OCI-LY7 (cell line): ENCODE measurements around the gene MARVELD2.

Source experiments
- EZH2phosphoT487 ChIP-seq: fragments of 200-600 bp; sonication (generic); IDR thresholded peaks from 2 replicates; pipeline ENCODE4 v1.6.1; 2018; ENCODE audit warnings: low read depth, borderline replicate concordance, mild to moderate bottlenecking, mixed run types, antibody characterized with exemption, low read length, moderate library complexity, mixed read lengths
- TF ChIP-seq, protein P1 (sequence below): fragments of 200-600 bp; sonication (generic); conservative IDR thresholded peaks from 2 replicates; pipeline ENCODE4 v1.5.1; 2014; ENCODE audit warnings: mild to moderate bottlenecking, antibody characterized with exemption, low read length, moderate library complexity, mixed read lengths

DNA sequence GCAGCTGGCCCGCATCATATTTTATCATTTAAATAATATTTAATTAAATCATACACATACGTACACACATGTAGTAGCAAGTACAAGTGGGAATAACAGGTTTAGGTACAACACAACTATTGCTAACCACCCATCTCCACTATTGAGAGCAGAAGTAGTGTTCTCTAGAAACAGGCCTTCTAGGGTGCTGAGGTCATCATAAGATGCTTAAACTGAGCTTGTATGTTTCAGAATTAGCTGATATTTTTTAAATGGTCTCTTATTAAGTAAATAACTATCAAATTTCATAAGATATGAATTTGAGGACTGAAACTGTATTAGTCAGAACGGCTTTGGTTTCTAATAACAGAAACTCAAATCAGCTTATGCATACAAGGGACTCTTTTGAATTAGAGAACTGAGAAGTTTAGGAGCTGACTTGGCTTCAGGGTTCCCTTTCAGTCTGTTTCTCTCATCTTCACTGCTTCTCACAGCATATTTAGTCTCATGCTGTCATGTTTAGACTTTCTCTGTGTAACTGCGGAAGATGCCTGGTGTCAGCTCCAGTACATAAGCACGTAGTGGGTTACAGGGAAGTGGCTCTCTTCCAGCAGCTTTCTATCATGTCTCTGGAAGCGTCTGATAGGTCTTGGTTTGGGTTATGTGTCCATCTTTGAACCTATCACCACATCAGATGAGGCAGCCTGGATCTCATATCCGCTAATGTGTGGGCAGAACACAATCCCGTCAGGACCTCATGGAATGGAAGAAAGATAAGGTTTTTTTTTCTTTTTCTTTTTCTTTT lies 52.7 kb downstream of the MARVELD2 start:
- TF ChIP-seq, protein P1, sequence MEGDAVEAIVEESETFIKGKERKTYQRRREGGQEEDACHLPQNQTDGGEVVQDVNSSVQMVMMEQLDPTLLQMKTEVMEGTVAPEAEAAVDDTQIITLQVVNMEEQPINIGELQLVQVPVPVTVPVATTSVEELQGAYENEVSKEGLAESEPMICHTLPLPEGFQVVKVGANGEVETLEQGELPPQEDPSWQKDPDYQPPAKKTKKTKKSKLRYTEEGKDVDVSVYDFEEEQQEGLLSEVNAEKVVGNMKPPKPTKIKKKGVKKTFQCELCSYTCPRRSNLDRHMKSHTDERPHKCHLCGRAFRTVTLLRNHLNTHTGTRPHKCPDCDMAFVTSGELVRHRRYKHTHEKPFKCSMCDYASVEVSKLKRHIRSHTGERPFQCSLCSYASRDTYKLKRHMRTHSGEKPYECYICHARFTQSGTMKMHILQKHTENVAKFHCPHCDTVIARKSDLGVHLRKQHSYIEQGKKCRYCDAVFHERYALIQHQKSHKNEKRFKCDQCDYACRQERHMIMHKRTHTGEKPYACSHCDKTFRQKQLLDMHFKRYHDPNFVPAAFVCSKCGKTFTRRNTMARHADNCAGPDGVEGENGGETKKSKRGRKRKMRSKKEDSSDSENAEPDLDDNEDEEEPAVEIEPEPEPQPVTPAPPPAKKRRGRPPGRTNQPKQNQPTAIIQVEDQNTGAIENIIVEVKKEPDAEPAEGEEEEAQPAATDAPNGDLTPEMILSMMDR: no peak
- no peak for TF ChIP-seq EZH2phosphoT487
